Stimulated activated naive CD8-positive, alpha-beta T cell treated with anti-CD3 and anti-CD28 coated beads, Interleukin-15, Interleukin-2, amounts not matched to agents 100 ng/mL and 50 ng/mL, for 24 hours (primary cell): ENCODE data around the gene THOC5.

Source experiments
- H3K27ac Mint-ChIP-seq: one replicate; pipeline ENCODE4 v1.8.0; 2021; ENCODE audit warnings: mild to moderate bottlenecking, mixed read lengths
- H3K27me3 Mint-ChIP-seq: one replicate; pipeline ENCODE4 v1.8.0; 2021; ENCODE audit warnings: mixed read lengths
- H3K36me3 Mint-ChIP-seq: one replicate; pipeline ENCODE4 v1.8.0; 2021; ENCODE audit warnings: low read depth, mixed read lengths
- H3K4me1 Mint-ChIP-seq: one replicate; pipeline ENCODE4 v1.8.0; 2021; ENCODE audit warnings: low read depth, mixed read lengths
- H3K4me3 Mint-ChIP-seq: one replicate; pipeline ENCODE4 v1.8.0; 2021; ENCODE audit warnings: mild to moderate bottlenecking, mixed read lengths
- H3K9me3 Mint-ChIP-seq: one replicate; pipeline ENCODE4 v1.8.0; 2021; ENCODE audit warnings: mixed read lengths

The THOC5 gene

DNA sequence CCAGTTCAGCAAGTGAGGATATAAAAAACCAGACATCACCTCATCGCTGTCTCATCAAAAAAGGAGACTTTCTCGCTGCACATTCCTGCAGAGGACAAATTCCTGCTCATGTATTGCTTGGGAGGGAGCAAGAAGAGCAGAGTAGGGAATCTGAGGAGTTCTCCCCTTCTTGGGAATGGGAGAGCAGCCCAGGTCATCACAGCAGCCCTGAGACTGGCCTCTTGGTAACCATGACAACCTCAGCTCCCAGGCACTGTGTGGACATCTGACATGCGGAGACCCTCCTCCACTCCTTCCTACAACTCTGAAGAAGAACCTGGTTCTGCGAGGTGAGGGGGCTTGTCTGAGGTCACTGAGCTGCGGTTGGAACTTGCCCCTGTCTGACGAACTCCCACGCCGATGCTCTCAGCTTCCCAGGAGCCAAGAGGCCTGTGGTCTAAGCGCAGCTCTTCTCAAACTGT lies 97.3 kb downstream of the THOC5 start:
- H3K4me3 Mint-ChIP-seq = no peak overlapping the region
- H3K36me3 Mint-ChIP-seq = no peaks in the 10 kb centered on the region
- no peaks in the 10 kb centered on the region for H3K27me3 Mint-ChIP-seq
- no peaks in the 10 kb centered on the region for H3K9me3 Mint-ChIP-seq
- no peak overlapping the region for H3K27ac Mint-ChIP-seq
- no peaks in the 10 kb centered on the region for H3K4me1 Mint-ChIP-seq
